B cell (primary cell): ENCODE measurements around the gene MRTFA. TPM values are rescaled to one million over a fixed set of nuclear protein-coding genes. Genes with fewer than 3 reads are reported as not detected.

Source experiments
- ATAC-seq: fragments of 200-7000 bp; cut with Tn5 transposase; one replicate; pipeline ENCODE4 v1.10.0; 2021; ENCODE audit warnings: low read depth, mild to moderate bottlenecking, moderate number of reproducible peaks, moderate library complexity
- CTCF ChIA-PET: fragments of 350-600 bp; sonication (Branson Sonifier 250); formaldehyde crosslinking; loops from one replicate; lab custom pipeline; 2021; ENCODE audit warnings: antibody characterized with exemption, inconsistent platforms; lab: Charles Lee
- POLR2A ChIA-PET: fragments of 350-600 bp; sonication (Branson Sonifier 250); formaldehyde crosslinking; loops from one replicate; lab custom pipeline; 2021; ENCODE audit warnings: antibody characterized with exemption; lab: Charles Lee
- DNase-seq: peaks from one replicate; pipeline ENCODE4 v3.0.0; 2013
- H2AFZ ChIP-seq: 2 replicates; pipeline ENCODE4 v1.6.1; 2012; ENCODE audit warnings: mild to moderate bottlenecking, low read depth, low read length; ENCODE audit not compliant: insufficient read depth, poor library complexity, severe bottlenecking
- H3K27ac ChIP-seq, 2 donors: 1 replicate in 1 of 2; 2 replicates in 1 of 2; pipeline ENCODE4 v1.5.1; 2012 to 2013; ENCODE audit warnings: low read length in 2 of 2, mild to moderate bottlenecking in 2 of 2, moderate library complexity in 1 of 2
- H3K27me3 ChIP-seq, 4 experiments: fragments of 200-600 bp in 1 of 4; sonication (generic) in 1 of 4; replicated peaks in 1 of 4; 1 replicate in 2 of 4; 2 replicates in 2 of 4; pipeline versions ENCODE4 v1.6.1 to v1.7.0; 2013 to 2016; ENCODE audit warnings: low read length in 3 of 4, mild to moderate bottlenecking in 2 of 4, mixed read lengths in 1 of 4, moderate library complexity in 1 of 4; ENCODE audit not compliant: insufficient read depth in 4 of 4, control insufficient read depth in 3 of 4; ENCODE audit errors: control extremely low read depth in 1 of 4
- H3K36me3 ChIP-seq, 2 experiments: replicated peaks in 1 of 2; 1 replicate in 1 of 2; 2 replicates in 1 of 2; pipeline versions ENCODE4 v1.6.1 to v1.7.1; 2013; ENCODE audit warnings: low read length in 1 of 2; ENCODE audit not compliant: insufficient read depth in 2 of 2, control insufficient read depth in 1 of 2; ENCODE audit errors: control extremely low read depth in 1 of 2, extremely low read depth in 1 of 2
- H3K4me1 ChIP-seq, 2 donors: fragments of 200-600 bp in 1 of 2; sonication (generic) in 1 of 2; 1 replicate in 1 of 2; 2 replicates in 1 of 2; pipeline versions ENCODE4 v1.5.1 to v1.6.1; 2013 to 2017; ENCODE audit warnings: low read length in 2 of 2; ENCODE audit not compliant: control insufficient read depth in 2 of 2, insufficient read depth in 2 of 2
- H3K4me2 ChIP-seq: replicated peaks from 2 replicates; pipeline ENCODE3; 2012; ENCODE audit warnings: mild to moderate bottlenecking, low read depth, low read length; ENCODE audit not compliant: poor library complexity, severe bottlenecking
- H3K4me3 ChIP-seq, 5 experiments: fragments of 200-600 bp in 1 of 5; sonication (generic) in 1 of 5; 1 replicate in 3 of 5; 2 replicates in 2 of 5; pipeline versions ENCODE4 v1.5.1 to v1.7.0; 2011 to 2016; ENCODE audit warnings: low read length in 4 of 5, mild to moderate bottlenecking in 4 of 5, low read depth in 2 of 5, control low read depth in 1 of 5, moderate library complexity in 1 of 5; ENCODE audit not compliant: insufficient read depth in 1 of 5; ENCODE audit errors: control extremely low read depth in 1 of 5, extremely low read depth in 1 of 5
- H3K79me2 ChIP-seq: fragments of 200-600 bp; sonication (generic); one replicate; pipeline ENCODE4 v1.6.0; 2016; ENCODE audit warnings: low read length; ENCODE audit not compliant: control insufficient read depth, insufficient read depth
- H3K9ac ChIP-seq: fragments of 200-600 bp; sonication (generic); 2 replicates; pipeline ENCODE4 v1.6.1; 2017; ENCODE audit warnings: mild to moderate bottlenecking, low read length, moderate library complexity
- H3K9me3 ChIP-seq, 3 donors: one replicate each; pipeline versions ENCODE4 v1.6.1 to v1.7.1; 2013; ENCODE audit warnings: low read length in 2 of 3; ENCODE audit not compliant: control insufficient read depth in 2 of 3, insufficient read depth in 1 of 3; ENCODE audit errors: control extremely low read depth in 1 of 3
- H4K20me1 ChIP-seq: 2 replicates; pipeline ENCODE4 v1.6.0; 2012; ENCODE audit warnings: mild to moderate bottlenecking, low read length; ENCODE audit not compliant: insufficient read depth, control insufficient read depth, poor library complexity, severe bottlenecking
- H3K27ac Mint-ChIP-seq: one replicate; pipeline ENCODE4 v1.8.0; 2021; ENCODE audit warnings: mixed read lengths
- H3K27me3 Mint-ChIP-seq: one replicate; pipeline ENCODE4 v1.8.0; 2021; ENCODE audit warnings: mixed read lengths
- H3K4me1 Mint-ChIP-seq: one replicate; pipeline ENCODE4 v1.8.0; 2021; ENCODE audit warnings: mixed read lengths
- H3K4me3 Mint-ChIP-seq: one replicate; pipeline ENCODE4 v1.8.0; 2021; ENCODE audit warnings: mixed read lengths
- H3K9me3 Mint-ChIP-seq: one replicate; pipeline ENCODE4 v1.8.0; 2022; ENCODE audit warnings: mixed read lengths; ENCODE audit not compliant: insufficient read depth
- EZH2 ChIP-seq: IDR thresholded peaks from 2 replicates; pipeline ENCODE4 v1.6.1; 2012; ENCODE audit warnings: borderline replicate concordance, low read depth, mild to moderate bottlenecking, moderate library complexity, low read length; ENCODE audit not compliant: insufficient read depth, poor library complexity, severe bottlenecking
- WGBS: methylation state at CpG from one replicate; pipeline ENCODE4 v1.1.5; 2013; ENCODE audit warnings: missing lambda C conversion rate; ENCODE audit not compliant: insufficient coverage; 5-methylcytosine and 5-hydroxymethylcytosine counted together
- intact Hi-C: fragments of 100-400 bp; cut with micrococcal nuclease; formaldehyde crosslinking; loops from one replicate; pipeline ENCODE4 v1.10.0; 2022
- polyA plus RNA-seq: library from polyadenylated mRNA; depleted of rRNA; stranded (reverse); fragments of >200 nt; gene quantifications from 2 replicates; pipeline ENCODE4 v1.2.3, GENCODE V29; 2012
- total RNA-seq, 2 donors: library from RNA; stranded (reverse); fragments of 120-200 nt in 1 of 2; gene quantifications; 1 replicate in 1 of 2; 2 replicates in 1 of 2; pipeline versions ENCODE4 v1.2.3 to v1.2.4, GENCODE V29; 2013 to 2022
- TF ChIP-seq, protein P1 (sequence below): fragments of 200-600 bp; IDR thresholded peaks from one replicate; pipeline ENCODE4 v1.8.0; 2022; ENCODE audit warnings: antibody characterized with exemption, mild to moderate bottlenecking

Gene MRTFA
- total and polyA plus RNA-seq, 2 donors (not counting 1 experiment from before 2014, with no cell fraction given) = 28.9 to 82.6 TPM

DNA sequence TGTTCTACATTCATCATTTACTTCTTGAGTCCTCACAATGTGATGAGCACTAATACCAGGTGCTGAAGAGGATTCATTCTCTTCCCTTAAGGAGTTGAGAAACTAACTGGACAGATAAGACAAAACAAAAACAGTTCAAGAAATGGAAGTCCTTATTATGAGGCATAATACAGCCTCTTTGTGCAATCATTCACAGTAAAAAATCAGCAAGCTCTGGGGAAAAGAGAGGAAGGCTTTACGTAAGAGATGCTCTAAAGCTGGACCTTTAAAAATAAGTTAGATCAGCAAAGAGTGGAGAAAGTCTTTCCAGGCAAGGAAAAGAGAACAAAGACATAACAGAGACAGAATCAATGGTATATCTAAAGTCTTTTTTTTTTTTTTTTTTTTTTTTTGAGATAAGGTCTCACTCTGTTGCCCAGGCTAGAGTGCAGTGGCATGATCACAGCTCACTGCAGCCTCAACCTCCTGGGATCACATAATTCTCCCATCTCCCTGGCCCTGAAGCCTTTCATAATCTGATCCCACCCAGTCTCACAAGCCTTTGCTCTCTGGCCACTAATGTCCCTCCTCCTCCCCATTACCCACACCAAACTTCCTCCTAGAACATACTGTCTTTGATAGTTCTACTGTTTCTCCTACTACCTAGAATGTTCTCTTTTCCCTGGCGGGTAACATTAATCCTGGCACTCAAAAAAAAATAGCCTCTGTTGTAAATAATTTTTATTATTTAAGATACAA is 40.9 kb downstream of the MRTFA start:
- no peak for ATAC-seq
- intact Hi-C loops = loop anchor here (10.0 kb wide), 1 partner anchor 61 kb away; no protein-coding TSS in a partner anchor
- Histone ChIP-seq H3K27me3 (no peaks in the 10 kb centered on the region), H3K4me1 (peaks cover 56 to 63% of the 10 kb centered on the region in 2 donors), H3K79me2 (peaks cover 85% of the 10 kb centered on the region), H3K36me3 (no peaks in the 10 kb centered on the region), H3K4me2 (no peak overlapping the region), H3K9me3 (no peaks in the 10 kb centered on the region), H3K9ac (no peak overlapping the region), H2AFZ (no peak overlapping the region), H3K27ac (no peak overlapping the region), H3K4me3 (no peak overlapping the region), H4K20me1 (no peaks in the 10 kb centered on the region)
- ChIA-PET CTCF (interaction anchor here (0.7 kb wide), 1 partner anchor 256 kb away, joined by 3 read pairs; no protein-coding TSS in a partner anchor), POLR2A (interaction anchor here (0.5 to 0.6 kb wide), 2 partner anchors 613 to 786 kb away, joined by 5 to 7 read pairs; no protein-coding TSS in a partner anchor)
- no peaks in the 10 kb centered on the region for H3K9me3 Mint-ChIP-seq
- H3K4me3 Mint-ChIP-seq = peak overlapping the region; percentile 43
- WGBS = no CpG with 5 or more reads among the region's 2 CpGs
- H3K27me3 Mint-ChIP-seq = no peaks in the 10 kb centered on the region
- peaks cover 62% of the 10 kb centered on the region for H3K4me1 Mint-ChIP-seq
- no peak for DNase-seq
- TF ChIP-seq, protein P1, sequence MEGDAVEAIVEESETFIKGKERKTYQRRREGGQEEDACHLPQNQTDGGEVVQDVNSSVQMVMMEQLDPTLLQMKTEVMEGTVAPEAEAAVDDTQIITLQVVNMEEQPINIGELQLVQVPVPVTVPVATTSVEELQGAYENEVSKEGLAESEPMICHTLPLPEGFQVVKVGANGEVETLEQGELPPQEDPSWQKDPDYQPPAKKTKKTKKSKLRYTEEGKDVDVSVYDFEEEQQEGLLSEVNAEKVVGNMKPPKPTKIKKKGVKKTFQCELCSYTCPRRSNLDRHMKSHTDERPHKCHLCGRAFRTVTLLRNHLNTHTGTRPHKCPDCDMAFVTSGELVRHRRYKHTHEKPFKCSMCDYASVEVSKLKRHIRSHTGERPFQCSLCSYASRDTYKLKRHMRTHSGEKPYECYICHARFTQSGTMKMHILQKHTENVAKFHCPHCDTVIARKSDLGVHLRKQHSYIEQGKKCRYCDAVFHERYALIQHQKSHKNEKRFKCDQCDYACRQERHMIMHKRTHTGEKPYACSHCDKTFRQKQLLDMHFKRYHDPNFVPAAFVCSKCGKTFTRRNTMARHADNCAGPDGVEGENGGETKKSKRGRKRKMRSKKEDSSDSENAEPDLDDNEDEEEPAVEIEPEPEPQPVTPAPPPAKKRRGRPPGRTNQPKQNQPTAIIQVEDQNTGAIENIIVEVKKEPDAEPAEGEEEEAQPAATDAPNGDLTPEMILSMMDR = no peak
- TF ChIP-seq EZH2 = no peak
- H3K27ac Mint-ChIP-seq = peak overlapping the region; percentile 27

DNA sequence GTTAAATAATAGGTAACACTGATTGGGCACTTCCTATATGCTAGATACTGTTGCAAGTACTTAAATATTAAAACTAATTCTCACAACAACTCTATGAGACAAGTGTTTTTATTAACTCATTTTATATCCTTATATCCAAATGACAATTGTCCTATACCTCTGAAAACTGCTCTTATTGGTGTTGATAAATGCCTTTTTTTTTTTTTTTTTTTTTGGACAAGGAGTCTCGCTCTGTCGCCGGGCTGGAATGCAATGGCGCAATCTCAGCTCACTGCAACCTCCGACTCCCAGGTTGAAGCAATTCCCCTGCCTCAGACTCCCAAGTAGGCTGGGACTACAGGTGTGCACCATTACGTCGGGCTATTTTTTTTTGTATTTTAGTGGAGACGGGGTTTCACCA is 41.6 kb downstream of the MRTFA start:
- DNase-seq = no peak
- H4K20me1 ChIP-seq = no peaks in the 10 kb centered on the region
- H3K4me1 ChIP-seq = peaks cover 56 to 63% of the 10 kb centered on the region in 2 donors
- no peaks in the 10 kb centered on the region for H3K9me3 ChIP-seq
- no peaks in the 10 kb centered on the region for H3K27me3 ChIP-seq
- no peaks in the 10 kb centered on the region for H3K27me3 Mint-ChIP-seq
- peaks cover 85% of the 10 kb centered on the region for H3K79me2 ChIP-seq
- POLR2A ChIA-PET = interaction anchor here (0.6 kb wide), 1 partner anchor 613 kb away, joined by 7 read pairs; no protein-coding TSS in a partner anchor
- WGBS = 100% methylated on average over 1 of the region's 8 CpGs
- H3K27ac Mint-ChIP-seq = no peak overlapping the region
- no peak overlapping the region for H3K4me3 Mint-ChIP-seq
- TF ChIP-seq EZH2 = no peak
- TF ChIP-seq, protein P1 = no peak
- ATAC-seq = no peak
- no peaks in the 10 kb centered on the region for H3K9me3 Mint-ChIP-seq
- peak overlapping the region in 1 of 2 donors; percentile 76 for H3K27ac ChIP-seq
- peak overlapping the region; percentile 33 for H3K9ac ChIP-seq
- peak overlapping the region; percentile 65 for H3K4me2 ChIP-seq
- no peak overlapping the region for H2AFZ ChIP-seq
- H3K36me3 ChIP-seq = no peaks in the 10 kb centered on the region
- CTCF ChIA-PET = interaction anchor here (1.5 to 1.6 kb wide), 2 partner anchors 61 to 70 kb away, joined by 3 to 6 read pairs; no protein-coding TSS in a partner anchor
- H3K4me3 ChIP-seq = no peak overlapping the region
- H3K4me1 Mint-ChIP-seq = peaks cover 59% of the 10 kb centered on the region
- intact Hi-C loops = loop anchor here (10.0 kb wide), 1 partner anchor 60 kb away; no protein-coding TSS in a partner anchor
